Mesothelial cell of epicardium (in vitro differentiated cells): Measurements from ENCODE around the gene CLASP1. TPM values are rescaled to one million over a fixed set of nuclear protein-coding genes. Genes with fewer than 3 reads are reported as not detected.

Experiments used
- DNase-seq, 2 experiments: peaks; one replicate each; pipeline ENCODE4 v3.0.0; 2021; ENCODE audit warnings: low spot score in 2 of 2; ENCODE audit not compliant: unreplicated experiment in 2 of 2
- H3K27ac Mint-ChIP-seq: 2 replicates; pipeline ENCODE4 v1.8.0; 2021; ENCODE audit warnings: mixed read lengths
- H3K27me3 Mint-ChIP-seq: 2 replicates; pipeline ENCODE4 v1.8.0; 2021; ENCODE audit warnings: low read depth, mixed read lengths
- H3K36me3 Mint-ChIP-seq: 2 replicates; pipeline ENCODE4 v1.8.0; 2021; ENCODE audit warnings: mixed read lengths
- H3K4me1 Mint-ChIP-seq: 2 replicates; pipeline ENCODE4 v1.8.0; 2021; ENCODE audit warnings: mixed read lengths
- H3K4me3 Mint-ChIP-seq: 2 replicates; pipeline ENCODE4 v1.8.0; 2021; ENCODE audit warnings: mild to moderate bottlenecking, moderate library complexity, mixed read lengths
- H3K9me3 Mint-ChIP-seq: 2 replicates; pipeline ENCODE4 v1.8.0; 2021; ENCODE audit warnings: mixed read lengths
- CTCF ChIP-seq: fragments of 200-600 bp; sonication (generic); IDR thresholded peaks from one replicate; pipeline ENCODE4 v1.5.0; 2021; ENCODE audit warnings: antibody characterized with exemption; ENCODE audit not compliant: unreplicated experiment
- total RNA-seq: library from RNA; stranded (reverse); gene quantifications from 3 replicates; pipeline ENCODE4 v1.2.1, GENCODE V29; 2021

Gene CLASP1
- total RNA-seq, 1 donor from 2014 or later = 99.8 TPM

GRCh38 chr2:121591199-121591598 is 58.1 kb downstream of the CLASP1 start:
- peaks cover 2% of the 10 kb centered on the region for H3K4me1 Mint-ChIP-seq
- H3K27me3 Mint-ChIP-seq = no peaks in the 10 kb centered on the region
- H3K4me3 Mint-ChIP-seq = no peak overlapping the region
- no peak for DNase-seq
- no peaks in the 10 kb centered on the region for H3K9me3 Mint-ChIP-seq
- no peak for TF ChIP-seq CTCF
- H3K36me3 Mint-ChIP-seq = peaks cover 8% of the 10 kb centered on the region
- H3K27ac Mint-ChIP-seq = no peak overlapping the region

- Mint-ChIP-seq H3K4me1 (no peaks in the 10 kb centered on the region), H3K36me3 (peaks cover 8% of the 10 kb centered on the region), H3K27ac (no peak overlapping the region), H3K27me3 (no peaks in the 10 kb centered on the region), H3K9me3 (no peaks in the 10 kb centered on the region), H3K4me3 (no peak overlapping the region)
- TF ChIP-seq CTCF = no peak
- DNase-seq = no peak
Observed at GRCh38 chr2:121588357-121588756, 60.9 kb downstream of the CLASP1 start.

DNA sequence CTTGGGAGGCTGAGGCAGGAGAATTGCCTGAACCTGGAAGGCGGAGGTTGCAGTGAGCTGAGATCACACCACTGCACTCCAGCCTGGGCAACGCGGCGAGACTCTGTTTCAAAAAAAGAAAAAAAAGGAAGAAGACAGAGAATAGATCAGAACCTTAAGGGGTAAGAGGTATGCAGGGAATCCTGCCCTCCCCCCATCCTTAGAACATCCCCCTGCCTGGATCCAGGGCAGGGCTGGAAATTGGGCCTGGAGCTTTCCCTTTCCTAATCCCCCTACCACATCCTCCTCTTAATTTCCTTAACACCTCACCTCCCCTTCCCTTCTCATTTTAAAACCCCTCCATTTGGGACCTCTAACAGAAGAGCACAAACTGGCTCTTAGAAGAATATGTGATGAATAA is 62.1 kb downstream of the CLASP1 start:
- Mint-ChIP-seq H3K27ac (no peak overlapping the region), H3K27me3 (no peaks in the 10 kb centered on the region), H3K36me3 (peaks cover 5% of the 10 kb centered on the region), H3K4me1 (no peaks in the 10 kb centered on the region), H3K4me3 (no peak overlapping the region), H3K9me3 (no peaks in the 10 kb centered on the region)
- DNase-seq = no peak
- TF ChIP-seq CTCF = no peak

DNA sequence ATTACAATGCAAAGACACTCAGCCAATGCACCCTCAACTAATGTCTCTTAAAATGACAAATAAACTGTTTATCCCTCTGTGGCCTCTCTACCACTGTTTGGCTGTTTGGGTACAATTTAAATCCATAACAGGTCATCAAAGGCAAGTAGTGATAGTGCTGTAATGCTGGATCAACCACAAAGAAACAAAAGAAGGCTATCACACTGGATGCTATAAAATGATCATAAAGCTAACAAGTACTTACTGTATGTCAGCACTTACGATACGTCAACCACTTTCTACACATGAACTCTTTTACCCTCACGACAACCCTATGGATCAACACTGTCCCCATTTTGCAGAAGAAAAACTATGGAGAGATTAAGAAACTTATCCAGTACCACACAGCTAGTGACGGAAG is 64.5 kb downstream of the CLASP1 start:
- Mint-ChIP-seq H3K36me3 (peaks cover 5% of the 10 kb centered on the region), H3K27me3 (no peaks in the 10 kb centered on the region), H3K27ac (no peak overlapping the region), H3K4me1 (peaks cover 3% of the 10 kb centered on the region), H3K9me3 (no peaks in the 10 kb centered on the region), H3K4me3 (no peak overlapping the region)
- DNase-seq = no peak
- no peak for TF ChIP-seq CTCF

DNA sequence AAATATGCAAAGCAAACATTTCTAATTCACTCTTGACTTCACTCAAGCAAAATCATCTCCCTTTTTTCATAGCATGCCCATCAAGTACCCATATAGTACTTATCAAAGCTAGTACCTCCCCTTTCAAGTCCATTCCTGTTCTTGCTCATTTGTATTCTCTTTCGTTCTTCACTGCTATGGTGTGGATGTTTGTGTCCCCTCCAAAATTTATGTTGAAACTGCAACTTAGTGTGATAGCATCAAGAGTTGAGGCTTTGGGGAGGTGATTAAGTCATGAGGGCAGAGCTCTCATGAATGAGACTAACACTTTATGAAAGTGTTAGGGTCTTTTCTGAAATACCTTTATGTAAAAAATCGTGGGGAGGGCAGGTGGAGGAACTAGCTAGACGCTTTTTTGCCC is 65.7 kb downstream of the CLASP1 start:
- no peaks in the 10 kb centered on the region for H3K27me3 Mint-ChIP-seq
- H3K36me3 Mint-ChIP-seq = no peaks in the 10 kb centered on the region
- no peak for TF ChIP-seq CTCF
- H3K27ac Mint-ChIP-seq = no peak overlapping the region
- peaks cover 6% of the 10 kb centered on the region for H3K4me1 Mint-ChIP-seq
- H3K9me3 Mint-ChIP-seq = no peaks in the 10 kb centered on the region
- H3K4me3 Mint-ChIP-seq = no peak overlapping the region
- no peak for DNase-seq

GRCh38 chr2:121582272-121582671 is 67.0 kb downstream of the CLASP1 start:
- no peak overlapping the region for H3K4me3 Mint-ChIP-seq
- no peak for TF ChIP-seq CTCF
- H3K27me3 Mint-ChIP-seq = no peaks in the 10 kb centered on the region
- H3K27ac Mint-ChIP-seq = no peak overlapping the region
- H3K4me1 Mint-ChIP-seq = peaks cover 6% of the 10 kb centered on the region
- no peaks in the 10 kb centered on the region for H3K9me3 Mint-ChIP-seq
- no peak for DNase-seq
- H3K36me3 Mint-ChIP-seq = no peaks in the 10 kb centered on the region
